K562 (cell line): ENCODE measurements around the gene RERE. TPM values are rescaled to one million over a fixed set of nuclear protein-coding genes. Genes with fewer than 3 reads are reported as not detected.

ENCODE experiments used
- ATAC-seq: fragments of 200-7000 bp; cut with Tn5 transposase; 3 replicates; pipeline ENCODE4 v1.9.1; 2020; ENCODE audit warnings: moderate library complexity
- BruUV-seq: library from RNA; stranded (reverse); fragments of 400-500 nt; replicated peaks from 2 replicates; lab custom pipeline; 2021; lab: Mats Ljungman, UMichigan
- CTCF ChIA-PET: fragments of 300-600 bp; formaldehyde crosslinking; extraction: SDS; loops from one replicate; lab custom pipeline; 2021; ENCODE audit warnings: low intra/inter-chr PET ratio; lab: Yijun Ruan, JAX
- POLR2A ChIA-PET: fragments of 300-600, 350-650 bp; sonication (Branson Sonifier 250); formaldehyde crosslinking; extraction: SDS; loops from one replicate; lab custom pipeline; 2021; ENCODE audit warnings: antibody characterized with exemption, inconsistent platforms; lab: Yijun Ruan, JAX
- DNase-seq, 4 experiments: peaks; one replicate each; pipeline versions ENCODE4 v3.0.0 to v3.0.0-alpha.2; 2011 to 2018; ENCODE audit warnings: low spot score in 3 of 4, mixed read lengths in 3 of 4; ENCODE audit errors: extremely low read depth in 1 of 4
- FAIRE-seq: peaks from 2 replicates; lab custom pipeline; 2011; peaks lifted over from hg19 to GRCh38; lab: Jason Lieb, UNC
- H2AFZ ChIP-seq: 2 replicates; pipeline ENCODE4 v1.6.0; 2011; ENCODE audit warnings: low read depth, low read length, control low read depth, inconsistent platforms
- H3K27ac ChIP-seq: fragments of 200-600 bp; 3 replicates; pipeline ENCODE4 v1.8.0; 2011; ENCODE audit warnings: low read depth, mild to moderate bottlenecking, control low read depth, inconsistent platforms, low read length, moderate library complexity, mixed read lengths; ENCODE audit errors: extremely low read depth
- H3K27me3 ChIP-seq, 2 experiments: fragments of 300-600 bp in 1 of 2; 2 replicates in 1 of 2; 3 replicates in 1 of 2; pipeline versions ENCODE4 v1.6.0 to v1.8.0; 2011; ENCODE audit warnings: inconsistent platforms in 2 of 2, low read length in 2 of 2, mild to moderate bottlenecking in 1 of 2, mixed read lengths in 1 of 2, moderate library complexity in 1 of 2; ENCODE audit not compliant: control insufficient read depth in 2 of 2, insufficient read depth in 2 of 2
- H3K36me3 ChIP-seq: fragments of 300-600 bp; 3 replicates; pipeline ENCODE4 v1.8.0; 2011; ENCODE audit warnings: mild to moderate bottlenecking, low read length, inconsistent platforms; ENCODE audit not compliant: control insufficient read depth, insufficient read depth
- H3K4me1 ChIP-seq, 2 experiments: fragments of 200-600 bp in 1 of 2; replicated peaks in 1 of 2; 2 replicates in 1 of 2; 3 replicates in 1 of 2; pipeline versions ENCODE4 v1.5.1 to v1.8.0; 2011; ENCODE audit warnings: inconsistent platforms in 2 of 2, low read length in 2 of 2, mild to moderate bottlenecking in 1 of 2, mixed read lengths in 1 of 2, moderate library complexity in 1 of 2; ENCODE audit not compliant: control insufficient read depth in 2 of 2, insufficient read depth in 2 of 2
- H3K4me2 ChIP-seq: 2 replicates; pipeline ENCODE4 v1.6.1; 2011; ENCODE audit warnings: low read length, control low read depth, inconsistent platforms, mixed read lengths; ENCODE audit not compliant: insufficient read depth
- H3K4me3 ChIP-seq: fragments of 200-600 bp; sonication (generic), shearing (Covaris generic); 2 replicates; pipeline ENCODE4 v1.5.1; 2016; ENCODE audit warnings: control low read depth, inconsistent platforms
- H3K79me2 ChIP-seq: fragments of 200-600 bp; 3 replicates; pipeline ENCODE4 v1.8.0; 2011; ENCODE audit warnings: low read length, inconsistent platforms; ENCODE audit not compliant: control insufficient read depth, insufficient read depth
- H3K9ac ChIP-seq, 2 experiments: 2 replicates each; pipeline versions ENCODE4 v1.6.0 to v1.6.1; 2011; ENCODE audit warnings: low read depth in 2 of 2, low read length in 2 of 2, control low read depth in 1 of 2, inconsistent platforms in 1 of 2, mild to moderate bottlenecking in 1 of 2, mixed read lengths in 1 of 2; ENCODE audit not compliant: insufficient read depth in 1 of 2
- H3K9me1 ChIP-seq: one replicate; pipeline ENCODE4 v1.6.0; 2011; ENCODE audit warnings: inconsistent platforms, mild to moderate bottlenecking, low read length, moderate library complexity; ENCODE audit not compliant: control insufficient read depth, insufficient read depth
- H3K9me3 ChIP-seq: replicated peaks from 2 replicates; pipeline ENCODE4 v1.5.1; 2011; ENCODE audit warnings: low read depth, low read length, inconsistent platforms; ENCODE audit not compliant: control insufficient read depth, insufficient read depth
- H4K20me1 ChIP-seq: replicated peaks from 2 replicates; pipeline ENCODE4 v1.6.1; 2011; ENCODE audit warnings: low read length, inconsistent platforms, mixed read lengths; ENCODE audit not compliant: control insufficient read depth, insufficient read depth
- DNMT1 ChIP-seq: fragments of 450-650 bp; IDR thresholded peaks from 2 replicates; pipeline ENCODE4 v1.6.1; 2016; ENCODE audit warnings: antibody characterized with exemption, mild to moderate bottlenecking
- ELF4 ChIP-seq: fragments of 450-650 bp; formaldehyde crosslinking; IDR thresholded peaks from 2 replicates; pipeline ENCODE4 v1.4.0; 2022; ENCODE audit warnings: missing genetic modification characterization
- EZH2 ChIP-seq: IDR thresholded peaks from 2 replicates; pipeline ENCODE4 v1.6.1; 2012; ENCODE audit warnings: low read depth, mild to moderate bottlenecking, inconsistent platforms, low read length, borderline replicate concordance
- GABPB1 ChIP-seq: sonication (generic); formaldehyde crosslinking; IDR thresholded peaks from 2 replicates; pipeline ENCODE4 v1.8.0; 2022; ENCODE audit warnings: mild to moderate bottlenecking, missing genetic modification reagents
- HMG20A ChIP-seq: fragments of 450-650 bp; formaldehyde crosslinking; conservative IDR thresholded peaks from 2 replicates; pipeline ENCODE4 v1.4.0; 2020; ENCODE audit warnings: mild to moderate bottlenecking, mixed read lengths
- HMG20B ChIP-seq: fragments of 250-450 bp; sonication (Bioruptor Pico); IDR thresholded peaks from 2 replicates; pipeline ENCODE4 v1.5.0; 2021; ENCODE audit warnings: mild to moderate bottlenecking
- HNRNPH1 ChIP-seq: fragments of 200-400 bp; formaldehyde crosslinking; optimal IDR thresholded peaks from 2 replicates; pipeline ENCODE3; 2017; ENCODE audit warnings: low read depth, mild to moderate bottlenecking, low read length, moderate library complexity
- KDM5B ChIP-seq: fragments of 200-600 bp; sonication (generic); IDR thresholded peaks from 2 replicates; pipeline ENCODE4 v1.6.1; 2012; ENCODE audit warnings: low read depth, mild to moderate bottlenecking, moderate library complexity, low read length, control low read depth, inconsistent platforms; ENCODE audit not compliant: insufficient replicate concordance
- MTA3 ChIP-seq: fragments of 450-650 bp; formaldehyde crosslinking; IDR thresholded peaks from 2 replicates; pipeline ENCODE4 v1.6.1; 2017; ENCODE audit warnings: mild to moderate bottlenecking, borderline replicate concordance
- PCBP1 ChIP-seq: fragments of 200-400 bp; formaldehyde crosslinking; IDR thresholded peaks from 2 replicates; pipeline ENCODE4 v1.6.1; 2018; ENCODE audit warnings: mild to moderate bottlenecking, low read depth, low read length; ENCODE audit not compliant: poor library complexity, severe bottlenecking
- PHF20 ChIP-seq: fragments of 450-650 bp; IDR thresholded peaks from 2 replicates; pipeline ENCODE4 v1.6.1; 2018; ENCODE audit not compliant: partially characterized antibody
- RCOR1 ChIP-seq, 2 experiments: IDR thresholded peaks; 2 replicates each; pipeline ENCODE4 v1.6.1; 2012; ENCODE audit warnings: low read depth in 2 of 2, low read length in 2 of 2, borderline replicate concordance in 1 of 2, improper control_type of control experiment in 1 of 2
- RFX5 ChIP-seq: IDR thresholded peaks from 2 replicates; pipeline ENCODE4 v1.6.1; 2011; ENCODE audit warnings: low read depth, mild to moderate bottlenecking, improper control_type of control experiment, low read length
- SPI1 ChIP-seq: IDR thresholded peaks from 2 replicates; pipeline ENCODE4 v1.6.1; 2011; ENCODE audit warnings: low read depth, low read length, control low read depth, borderline replicate concordance
- SREBF2 ChIP-seq: sonication (generic); formaldehyde crosslinking; IDR thresholded peaks from 2 replicates; pipeline ENCODE4 v1.4.0; 2020; ENCODE audit warnings: mild to moderate bottlenecking, missing genetic modification reagents
- ZNF3 ChIP-seq: fragments of 250-450 bp; sonication (Bioruptor Pico); IDR thresholded peaks from 2 replicates; pipeline ENCODE4 v1.5.0; 2021; ENCODE audit warnings: mild to moderate bottlenecking, moderate library complexity
- ZNF311 ChIP-seq: fragments of 250-450 bp; sonication (Bioruptor Pico); IDR thresholded peaks from 2 replicates; pipeline ENCODE4 v1.4.0; 2020; ENCODE audit warnings: mild to moderate bottlenecking, moderate library complexity
- ZNF551 ChIP-seq: fragments of 250-450 bp; sonication (Bioruptor Pico); IDR thresholded peaks from 2 replicates; pipeline ENCODE4 v1.5.0; 2021; ENCODE audit warnings: mild to moderate bottlenecking, moderate library complexity
- WGBS: fragments of 100-300 bp; shearing (Covaris generic); methylation state at CpG from one replicate; pipeline ENCODE4 v1.1.6; 2016; ENCODE audit warnings: low coverage, mixed read lengths; ENCODE audit not compliant: insufficient coverage; ENCODE audit errors: missing lambda C conversion rate; 5-methylcytosine and 5-hydroxymethylcytosine counted together
- in situ Hi-C: fragments of 300-500 bp; cut with MboI; formaldehyde crosslinking; loops from 4 replicates; pipeline ENCODE4 v1.15.0; 2018; ENCODE audit warnings: inconsistent platforms, mixed read lengths
- intact Hi-C: fragments of 100-400 bp; cut with micrococcal nuclease; formaldehyde crosslinking; loops from 2 replicates; pipeline ENCODE4 v1.14.2; 2022
- polyA plus RNA-seq, 8 experiments: library from polyadenylated mRNA; depleted of rRNA in 4 of 8; stranded (reverse) in 5 of 8; unstranded in 3 of 8; fragments of >200 nt; fragmentation: Nextera tagmentation in 2 of 8; fragmentation: Illumina TruSeq in 1 of 8; extraction: Ambion mirVana in 2 of 8; extraction: Trizol in 1 of 8; gene quantifications; 2 replicates each; pipeline versions ENCODE4 v1.2.1 to v1.2.3, GENCODE V29; 2011 to 2014; ENCODE audit warnings: inconsistent platforms in 1 of 8, missing spikeins in 1 of 8
- total RNA-seq, 7 experiments: library from RNA; depleted of rRNA in 6 of 7; stranded (reverse); fragments of >200 nt in 6 of 7; fragmentation: Illumina TruSeq in 2 of 7; extraction: Trizol in 2 of 7; gene quantifications; 2 replicates each; pipeline versions ENCODE4 v1.2.1 to v1.2.3, GENCODE V29; 2011 to 2021; ENCODE audit warnings: low replicate concordance in 1 of 7

RERE gene
- total and polyA plus RNA-seq, 9 of the 15 experiments (the other 6 are each of a cell fraction or from before 2014, with no cell fraction given), result 3.0 to 51.5 (median 13.4) TPM

GRCh38 chr1:8476006-8476405, 341.4 kb downstream of the RERE start:
- no peak overlapping the region for H3K4me2 ChIP-seq
- intact Hi-C loops (no loop called here), in situ Hi-C loops (no loop called here)
- no peaks in the 10 kb centered on the region for H4K20me1 ChIP-seq
- H3K4me3 ChIP-seq, result no peak overlapping the region
- POLR2A ChIA-PET, result no interaction called here
- H3K9ac ChIP-seq, result no peak overlapping the region
- TF ChIP-seq HMG20B (CRISPR knock-in tag), result no peak
- TF ChIP-seq MTA3, result no peak
- TF ChIP-seq GABPB1 (CRISPR knock-in tag), result no peak
- no peaks in the 10 kb centered on the region for H3K36me3 ChIP-seq
- H3K9me1 ChIP-seq, result no peaks in the 10 kb centered on the region
- no peaks in the 10 kb centered on the region for H3K79me2 ChIP-seq
- BruUV-seq, result no TSS peak
- no peaks in the 10 kb centered on the region for H3K4me1 ChIP-seq
- 91% methylated on average over 3 of the region's 3 CpGs for WGBS
- no peak overlapping the region for H2AFZ ChIP-seq
- no peak for FAIRE-seq
- no peak for DNase-seq
- no peak overlapping the region for H3K27ac ChIP-seq
- no peak for ATAC-seq
- no peaks in the 10 kb centered on the region for H3K9me3 ChIP-seq
- H3K27me3 ChIP-seq, result no peaks in the 10 kb centered on the region
- CTCF ChIA-PET, result no interaction called here

GRCh38 chr1:8474369-8474768, 343.1 kb downstream of the RERE start:
- H3K27me3 ChIP-seq, result no peaks in the 10 kb centered on the region
- no peak overlapping the region for H3K9ac ChIP-seq
- intact Hi-C loops, result no loop called here
- no TSS peak for BruUV-seq
- ChIA-PET POLR2A (interaction anchor here (0.8 to 1.3 kb wide), 2 partner anchors 13 to 798 kb away, joined by 3 to 4 read pairs; no protein-coding TSS in a partner anchor), CTCF (no interaction called here)
- H4K20me1 ChIP-seq, result no peaks in the 10 kb centered on the region
- no peak for ATAC-seq
- H3K79me2 ChIP-seq, result no peaks in the 10 kb centered on the region
- no peak for FAIRE-seq
- no peak overlapping the region for H3K27ac ChIP-seq
- WGBS, result 94% methylated on average over 3 of the region's 3 CpGs
- H2AFZ ChIP-seq, result no peak overlapping the region
- H3K9me1 ChIP-seq, result no peaks in the 10 kb centered on the region
- no peaks in the 10 kb centered on the region for H3K36me3 ChIP-seq
- H3K9me3 ChIP-seq, result no peaks in the 10 kb centered on the region
- in situ Hi-C loops, result no loop called here
- DNase-seq, result no peak
- no peak overlapping the region for H3K4me2 ChIP-seq
- no peak overlapping the region for H3K4me3 ChIP-seq
- no peaks in the 10 kb centered on the region for H3K4me1 ChIP-seq
- TF ChIP-seq ELF4, result no peak
- TF ChIP-seq PHF20, result no peak
- no peak for TF ChIP-seq ZNF551 (CRISPR knock-in tag)
- TF ChIP-seq KDM5B, result no peak
- TF ChIP-seq SPI1, result no peak
- no peak for TF ChIP-seq ZNF311
- TF ChIP-seq SREBF2, result no peak
- TF ChIP-seq ZNF3 (CRISPR knock-in tag), result no peak
- TF ChIP-seq EZH2, result no peak
- no peak for TF ChIP-seq PCBP1
- TF ChIP-seq HMG20A (CRISPR knock-in tag), result no peak
- TF ChIP-seq RCOR1 (IDR thresholded peaks at IDR 0.05; ENCODE audit: borderline replicate concordance in 1 of 2, low read depth in 2 of 2, low read length in 2 of 2), result no peak
- no peak for TF ChIP-seq HNRNPH1
- TF ChIP-seq RFX5, result no peak
- TF ChIP-seq DNMT1, result no peak
